Prostate gland (tissue), 2 donors: ENCODE results near the gene MSN. TPM values are rescaled to one million over a fixed set of nuclear protein-coding genes. Genes with fewer than 3 reads are reported as not detected.
A peak's percentile ranks its signal among the peaks of the same experiment; 100 is the strongest.

Experiments used
- DNase-seq: peaks from one replicate; pipeline ENCODE4 v3.0.0-alpha.2; 2019; ENCODE audit warnings: low spot score
- H3K27ac ChIP-seq, 2 donors: fragments of 200-600 bp; sonication (generic); 2 replicates each; pipeline ENCODE4 v1.5.1; 2017 to 2019
- H3K27me3 ChIP-seq: fragments of 200-600 bp; sonication (generic); replicated peaks from 2 replicates; pipeline ENCODE4 v1.5.1; 2019; ENCODE audit not compliant: insufficient read depth
- H3K36me3 ChIP-seq, 2 donors: fragments of 200-600 bp; sonication (generic); 1 replicate in 1 of 2; 2 replicates in 1 of 2; pipeline versions ENCODE4 v1.5.1 to v1.8.1; 2017 to 2019
- H3K4me1 ChIP-seq: fragments of 200-600 bp; sonication (generic); replicated peaks from 2 replicates; pipeline ENCODE4 v1.5.1; 2019
- H3K4me3 ChIP-seq, 2 donors: fragments of 200-600 bp; sonication (generic); 2 replicates each; pipeline ENCODE4 v1.5.1; 2017 to 2019
- H3K9me3 ChIP-seq: fragments of 200-600 bp; sonication (generic); 2 replicates; pipeline ENCODE4 v1.5.1; 2017
- POLR2A ChIP-seq: fragments of 450-650 bp; IDR thresholded peaks from one replicate; pipeline ENCODE4 v1.6.1; 2016; ENCODE audit warnings: antibody characterized with exemption, mild to moderate bottlenecking
- POLR2AphosphoS5 ChIP-seq: sonication (generic); formaldehyde crosslinking; IDR thresholded peaks from one replicate; pipeline ENCODE4 v1.6.1; 2017; ENCODE audit warnings: antibody characterized with exemption
- WGBS: methylation state at CpG from one replicate; pipeline ENCODE4 v1.1.5; 2018; 5-methylcytosine and 5-hydroxymethylcytosine counted together
- intact Hi-C: fragments of 100-400 bp; cut with DNase I; formaldehyde crosslinking; loops from one replicate; pipeline ENCODE4 v1.14.2; 2022
- total RNA-seq, 2 donors: library from RNA; depleted of rRNA; stranded (reverse); fragments of >200 nt; gene quantifications; one replicate each; pipeline ENCODE4 v1.1.0, GENCODE V29; 2016
- TF ChIP-seq, protein P1 (sequence below), 4 experiments: fragments of 200-600 bp in 2 of 4; fragments of 450-650 bp in 2 of 4; sonication (generic) in 2 of 4; IDR thresholded peaks; 1 replicate in 3 of 4; 2 replicates in 1 of 4; pipeline ENCODE4 v1.5.1; 2016 to 2019; ENCODE audit warnings: antibody characterized with exemption in 4 of 4, mild to moderate bottlenecking in 2 of 4, moderate library complexity in 2 of 4

Gene MSN
- total RNA-seq, 2 donors from 2014 or later, result 53.6 to 116 TPM

DNA sequence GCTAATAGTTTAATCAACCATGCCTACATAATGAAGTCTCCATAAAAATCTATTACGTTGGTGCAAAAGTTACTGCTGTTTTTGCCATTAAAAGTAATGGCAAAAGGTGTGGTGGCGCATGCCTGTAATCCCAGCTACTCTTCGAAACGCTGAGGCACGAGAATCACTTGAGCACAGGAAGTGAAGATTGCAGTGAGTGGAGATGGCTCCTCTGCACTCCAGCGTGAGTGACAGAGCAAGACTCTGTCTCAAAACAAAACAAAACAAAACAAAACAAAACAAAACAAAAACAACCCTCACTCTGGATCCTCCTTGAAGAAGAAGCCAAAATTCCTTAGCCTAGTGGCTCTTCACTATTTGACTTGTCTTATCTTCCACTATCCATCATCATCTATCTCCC, 78.0 kb downstream of the MSN start:
- H3K4me3 ChIP-seq, result no peak overlapping the region
- 62% methylated on average over 6 of the region's 6 CpGs for WGBS
- TF ChIP-seq, protein P1, sequence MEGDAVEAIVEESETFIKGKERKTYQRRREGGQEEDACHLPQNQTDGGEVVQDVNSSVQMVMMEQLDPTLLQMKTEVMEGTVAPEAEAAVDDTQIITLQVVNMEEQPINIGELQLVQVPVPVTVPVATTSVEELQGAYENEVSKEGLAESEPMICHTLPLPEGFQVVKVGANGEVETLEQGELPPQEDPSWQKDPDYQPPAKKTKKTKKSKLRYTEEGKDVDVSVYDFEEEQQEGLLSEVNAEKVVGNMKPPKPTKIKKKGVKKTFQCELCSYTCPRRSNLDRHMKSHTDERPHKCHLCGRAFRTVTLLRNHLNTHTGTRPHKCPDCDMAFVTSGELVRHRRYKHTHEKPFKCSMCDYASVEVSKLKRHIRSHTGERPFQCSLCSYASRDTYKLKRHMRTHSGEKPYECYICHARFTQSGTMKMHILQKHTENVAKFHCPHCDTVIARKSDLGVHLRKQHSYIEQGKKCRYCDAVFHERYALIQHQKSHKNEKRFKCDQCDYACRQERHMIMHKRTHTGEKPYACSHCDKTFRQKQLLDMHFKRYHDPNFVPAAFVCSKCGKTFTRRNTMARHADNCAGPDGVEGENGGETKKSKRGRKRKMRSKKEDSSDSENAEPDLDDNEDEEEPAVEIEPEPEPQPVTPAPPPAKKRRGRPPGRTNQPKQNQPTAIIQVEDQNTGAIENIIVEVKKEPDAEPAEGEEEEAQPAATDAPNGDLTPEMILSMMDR (IDR thresholded peaks at IDR 0.05), result no peak
- TF ChIP-seq POLR2AphosphoS5 (no peak), POLR2A (no peak)

DNA sequence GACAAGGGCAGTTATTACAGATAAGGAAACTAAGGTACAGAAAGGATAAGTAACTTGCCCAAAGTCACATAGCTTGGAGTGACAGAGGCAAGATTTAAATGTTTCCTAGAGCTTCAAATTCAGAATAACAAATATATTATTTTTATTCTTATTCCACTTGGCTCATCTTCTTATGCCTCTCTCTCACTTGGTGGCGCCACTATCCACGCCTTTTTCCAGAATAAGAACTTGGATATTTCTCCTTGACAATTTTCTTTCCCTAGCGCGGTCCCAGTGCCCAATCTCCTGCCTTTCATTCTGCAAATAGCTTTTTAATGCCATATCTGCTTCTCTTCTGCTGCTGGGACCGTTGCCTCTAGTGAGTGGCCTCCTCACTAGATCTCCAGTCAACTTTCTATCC, 78.5 kb downstream of the MSN start:
- no peaks in the 10 kb centered on the region for H3K4me1 ChIP-seq
- intact Hi-C loops, result no loop called here
- TF ChIP-seq POLR2A, result no peak
- TF ChIP-seq, protein P1 (IDR thresholded peaks at IDR 0.05), result peak in 1 of 4 experiments; percentile 11
- WGBS, result 46% methylated on average over 5 of the region's 5 CpGs
- H3K4me3 ChIP-seq, result no peak overlapping the region
- H3K27me3 ChIP-seq, result no peaks in the 10 kb centered on the region
- no peaks in the 10 kb centered on the region for H3K36me3 ChIP-seq
- peak; percentile 4 for DNase-seq
- no peaks in the 10 kb centered on the region for H3K9me3 ChIP-seq
- H3K27ac ChIP-seq, result no peak overlapping the region

More for the DNA sequence above, 78.0 kb downstream of the MSN start:
- intact Hi-C loops, result no loop called here
- H3K27me3 ChIP-seq, result no peaks in the 10 kb centered on the region
- no peaks in the 10 kb centered on the region for H3K4me1 ChIP-seq
- no peak overlapping the region for H3K27ac ChIP-seq
- H3K36me3 ChIP-seq, result no peaks in the 10 kb centered on the region
- DNase-seq, result no peak
- H3K9me3 ChIP-seq, result no peaks in the 10 kb centered on the region

DNA sequence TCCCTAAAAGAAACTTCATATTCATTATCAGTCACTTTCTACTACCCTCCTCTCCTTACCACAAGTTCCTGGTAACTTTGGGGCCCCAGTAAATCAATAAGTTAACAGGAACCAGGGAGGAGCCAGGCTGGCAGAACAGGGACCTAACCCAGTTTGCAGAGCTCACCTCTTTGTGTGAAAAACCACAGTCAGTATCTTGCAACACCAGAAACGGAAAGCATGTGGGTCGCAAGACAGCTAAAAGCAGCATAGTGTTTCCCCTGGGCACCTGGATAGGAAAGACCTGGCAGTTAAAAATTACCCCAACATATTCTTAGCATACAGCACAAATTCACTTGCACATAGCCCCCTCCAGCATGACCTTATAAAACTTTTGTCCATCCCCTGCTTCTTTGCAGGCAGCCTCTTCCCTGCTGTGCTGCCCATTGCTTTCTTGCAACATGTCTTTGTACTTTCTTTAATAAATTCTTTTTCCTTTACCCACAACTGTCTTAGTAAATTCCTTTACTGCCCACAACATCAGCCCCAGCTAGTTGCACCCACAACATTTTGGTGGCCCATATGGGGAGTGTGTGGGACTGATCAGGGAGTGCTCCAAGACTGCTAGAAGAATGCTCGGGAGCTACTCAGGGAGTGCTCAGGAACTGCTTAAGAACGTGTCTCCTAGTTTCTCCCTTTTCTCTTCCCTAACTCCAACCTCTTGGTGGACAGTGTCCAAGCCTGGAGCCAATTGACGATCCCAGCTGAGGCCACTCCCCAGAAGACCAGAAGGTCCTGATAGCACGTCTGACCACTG, 83.4 kb downstream of the MSN start:
- intact Hi-C loops, result no loop called here
- Histone ChIP-seq H3K27ac (no peak overlapping the region), H3K4me3 (no peak overlapping the region), H3K36me3 (no peaks in the 10 kb centered on the region), H3K9me3 (no peaks in the 10 kb centered on the region), H3K4me1 (no peaks in the 10 kb centered on the region), H3K27me3 (no peaks in the 10 kb centered on the region)
- 86% methylated on average over 6 of the region's 6 CpGs for WGBS
- no peak for DNase-seq
- TF ChIP-seq POLR2AphosphoS5 (no peak), POLR2A (no peak)
- TF ChIP-seq, protein P1 (IDR thresholded peaks at IDR 0.05), result no peak

DNA sequence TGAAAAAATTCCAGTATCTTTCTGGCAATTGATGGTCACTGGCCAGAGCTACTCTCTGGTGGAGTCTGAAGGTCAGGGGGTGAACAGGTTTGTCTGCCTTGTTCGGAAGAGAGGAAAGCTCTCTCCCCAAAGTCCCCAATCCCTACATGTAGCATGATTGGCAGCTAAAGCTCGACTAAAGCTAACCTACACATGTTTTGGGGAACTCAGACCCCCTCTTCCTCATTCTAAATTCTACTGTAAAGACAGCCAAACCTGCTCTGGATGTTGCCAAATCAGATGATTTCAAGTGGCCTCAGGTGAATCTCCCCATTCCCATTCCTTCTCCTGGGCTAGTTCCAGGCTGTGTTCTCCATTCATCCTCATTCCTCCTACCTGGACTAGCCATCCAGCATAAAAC, 84.1 kb downstream of the MSN start:
- intact Hi-C loops, result no loop called here
- Histone ChIP-seq H3K9me3 (no peaks in the 10 kb centered on the region), H3K27me3 (no peaks in the 10 kb centered on the region), H3K27ac (no peak overlapping the region), H3K4me3 (no peak overlapping the region), H3K4me1 (no peaks in the 10 kb centered on the region), H3K36me3 (no peaks in the 10 kb centered on the region)
- TF ChIP-seq POLR2A, result no peak
- TF ChIP-seq POLR2AphosphoS5, result no peak
- TF ChIP-seq, protein P1 (IDR thresholded peaks at IDR 0.05), result no peak
- 80% methylated on average over 1 of the region's 2 CpGs for WGBS
- no peak for DNase-seq

DNA sequence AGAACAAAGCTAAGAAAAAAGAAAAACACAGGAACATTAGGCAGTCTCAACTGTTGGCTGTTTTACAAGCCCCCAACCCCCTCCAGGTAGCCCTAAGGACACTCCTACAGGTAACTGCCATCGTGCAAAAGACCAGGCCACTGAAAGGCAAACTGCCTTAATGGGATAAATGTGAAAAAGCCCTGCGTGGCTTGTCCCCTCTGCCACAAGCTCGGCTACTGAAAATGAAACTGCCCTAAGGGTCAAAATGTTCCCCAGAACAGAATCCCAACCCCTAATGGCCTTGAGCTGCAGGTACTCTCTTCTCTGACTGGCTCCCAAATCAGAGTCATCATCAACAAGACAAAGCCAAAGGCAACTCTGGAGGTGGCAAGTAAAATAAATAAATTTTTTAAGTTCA, 84.8 kb downstream of the MSN start:
- TF ChIP-seq POLR2AphosphoS5, result no peak
- TF ChIP-seq, protein P1 (IDR thresholded peaks at IDR 0.05), result no peak
- no peak for TF ChIP-seq POLR2A
- H3K27me3 ChIP-seq, result no peaks in the 10 kb centered on the region

More for the DNA sequence above, 84.8 kb downstream of the MSN start:
- no peak overlapping the region for H3K4me3 ChIP-seq
- no peaks in the 10 kb centered on the region for H3K9me3 ChIP-seq
- no peak overlapping the region for H3K27ac ChIP-seq
- WGBS, result 61% methylated on average over 3 of the region's 3 CpGs
- no peak for DNase-seq
- no peaks in the 10 kb centered on the region for H3K4me1 ChIP-seq
- intact Hi-C loops, result no loop called here
- H3K36me3 ChIP-seq, result no peaks in the 10 kb centered on the region
